Activated CD4-positive, alpha-beta T cell treated with anti-CD3 and anti-CD28 coated beads for 48 hours (primary cell): ENCODE data around the gene THADA.
A peak's percentile ranks its signal among the peaks of the same experiment; 100 is the strongest.
"Not testable (repeated sequence)": the region's sequence is repeated elsewhere in the genome, so short reads cannot be mapped to it uniquely, and the experiment has no call there.

ENCODE experiments used
- DNase-seq: peaks from one replicate; pipeline ENCODE4 v3.0.0-alpha.2; 2020

Gene THADA

GRCh38 chr2:43408407-43409160 is 187.3 kb downstream of the THADA start:
- DNase-seq = no peak

GRCh38 chr2:43407935-43408334 is 187.9 kb downstream of the THADA start:
- no peak for DNase-seq

DNA sequence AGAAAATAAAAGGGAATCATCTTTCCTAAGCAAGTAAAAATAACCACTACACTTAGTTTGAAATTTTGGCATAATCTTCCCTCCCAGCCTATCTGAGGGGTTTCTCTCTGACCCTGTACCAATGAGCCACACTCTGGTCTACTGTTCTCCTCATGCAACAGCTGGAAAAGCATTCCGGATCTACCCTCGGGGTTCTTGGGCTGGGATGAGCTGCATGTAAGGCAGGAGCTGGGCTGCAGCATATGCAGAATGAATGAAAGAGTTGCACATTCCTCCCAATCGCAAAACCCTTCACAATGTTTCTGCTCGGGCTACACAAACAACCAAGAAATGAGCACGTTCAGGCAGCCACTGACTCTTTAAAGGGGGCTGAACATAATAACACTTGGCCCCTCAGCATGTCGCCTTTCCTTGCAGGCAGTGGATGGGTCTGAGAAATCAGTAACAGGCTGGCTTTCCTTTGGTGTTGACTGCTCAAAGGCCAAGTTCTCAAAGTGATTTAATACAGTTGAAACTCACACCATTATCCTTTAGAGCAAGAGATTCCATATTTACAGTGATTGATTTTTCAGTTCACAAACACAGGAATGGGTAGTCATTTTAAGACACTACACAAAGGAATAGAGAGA is 189.1 kb downstream of the THADA start:
- DNase-seq = no peak

DNA sequence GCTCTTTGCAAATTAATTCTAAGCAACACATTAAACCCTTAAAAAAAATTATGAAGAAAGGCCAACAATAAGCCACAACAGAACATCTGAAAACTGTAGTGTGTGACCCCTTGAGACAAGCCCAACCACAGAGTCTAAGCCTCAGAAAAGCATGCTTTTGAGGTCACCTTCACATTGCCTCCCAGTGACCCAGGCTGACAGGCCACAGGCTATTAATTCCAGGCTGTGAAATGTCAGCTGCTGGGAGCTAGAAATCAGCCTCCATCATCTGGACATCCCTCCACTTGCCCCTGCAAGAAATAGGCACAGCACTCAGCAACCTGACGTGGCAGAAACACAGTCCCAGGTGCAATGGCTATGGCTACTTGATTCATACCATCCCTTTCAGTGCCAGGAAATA is 190.0 kb downstream of the THADA start:
- no peak for DNase-seq

GRCh38 chr2:43402452-43402937 is 193.3 kb downstream of the THADA start:
- no peak for DNase-seq

GRCh38 chr2:43402002-43402401 is 193.8 kb downstream of the THADA start:
- peak; percentile 60 for DNase-seq

DNA sequence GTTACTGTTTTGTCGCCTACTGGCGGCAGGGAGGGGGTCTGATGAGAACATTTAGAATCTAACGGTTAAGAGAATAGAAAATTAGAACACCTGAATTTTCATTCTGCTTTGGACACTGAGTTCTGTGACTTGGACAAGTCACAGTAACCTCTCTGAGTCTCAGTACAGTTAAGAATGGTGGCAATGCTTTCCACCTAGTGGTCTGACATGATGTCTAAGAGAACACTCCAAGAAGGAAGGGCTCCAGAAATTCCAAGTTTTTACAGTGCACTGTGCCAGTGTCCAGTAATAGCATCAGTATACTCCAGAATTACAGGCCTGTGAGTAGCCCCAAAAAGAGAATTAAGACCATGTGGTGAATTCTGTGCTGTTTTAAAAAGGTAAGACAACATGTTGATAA is 195.3 kb downstream of the THADA start:
- no peak for DNase-seq

GRCh38 chr2:43399515-43400264 is 196.1 kb downstream of the THADA start:
- DNase-seq = no peak

- no peak for DNase-seq
These were observed 196.7 kb downstream of the THADA start for GRCh38 chr2:43399098-43399497.

DNA sequence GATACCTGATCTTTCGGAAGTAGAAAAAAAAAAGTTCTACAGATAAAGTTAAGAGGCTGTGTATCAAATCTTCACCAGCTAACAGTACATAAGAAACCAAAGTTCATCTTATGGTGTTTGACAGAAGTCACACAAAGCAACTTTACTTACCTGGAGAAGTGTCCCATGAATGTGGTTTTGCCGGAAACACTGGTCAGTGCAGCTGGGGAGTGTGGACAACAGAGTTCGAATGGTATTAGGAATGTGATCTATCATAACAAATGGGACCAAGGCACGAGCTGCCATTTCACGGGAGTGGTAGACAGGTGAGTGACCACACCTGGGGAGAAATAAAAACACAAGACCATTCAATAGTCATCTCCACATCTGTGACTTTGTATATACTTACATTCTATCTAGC is 198.0 kb downstream of the THADA start:
- DNase-seq = no peak

GRCh38 chr2:43397411-43397810 is 198.4 kb downstream of the THADA start:
- DNase-seq = no peak

DNA sequence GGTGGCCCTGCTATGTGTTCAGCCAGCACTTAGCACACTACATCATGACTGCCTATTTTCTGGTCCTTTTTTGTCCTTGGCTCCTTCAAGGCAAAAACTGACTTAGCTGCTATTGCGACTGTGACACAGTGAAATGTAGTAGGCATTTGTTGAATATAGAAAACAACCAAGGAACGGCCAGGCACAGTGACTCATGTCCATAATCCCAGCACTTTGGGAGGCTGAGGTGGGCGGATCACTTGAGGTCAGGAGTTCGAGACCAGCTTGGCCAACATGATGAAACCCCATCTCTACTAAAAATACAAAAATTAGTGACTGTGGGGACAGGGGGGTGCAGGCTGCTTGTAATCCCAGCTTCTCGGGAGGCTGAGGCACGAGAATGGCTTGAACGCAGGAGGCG is 199.5 kb downstream of the THADA start:
- DNase-seq = not testable (repeated sequence)

- no peak for DNase-seq
These were observed 201.9 kb downstream of the THADA start for GRCh38 chr2:43393918-43394317.

DNA sequence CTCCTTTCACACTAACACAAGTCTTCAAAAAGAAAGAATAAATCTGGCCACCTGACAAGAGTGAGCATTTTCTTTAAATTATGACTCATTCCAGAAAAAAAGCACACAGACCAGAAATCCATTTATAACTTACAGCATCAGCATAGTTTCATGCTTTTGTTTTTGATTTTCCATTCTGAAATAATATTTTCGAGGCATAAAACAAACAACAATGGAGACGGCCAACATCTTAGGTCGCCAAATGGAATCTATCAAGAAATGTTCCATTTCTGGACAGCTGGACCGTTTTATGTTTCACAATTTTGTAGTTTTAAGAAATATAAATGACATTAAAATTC is 204.0 kb downstream of the THADA start:
- no peak for DNase-seq

DNA sequence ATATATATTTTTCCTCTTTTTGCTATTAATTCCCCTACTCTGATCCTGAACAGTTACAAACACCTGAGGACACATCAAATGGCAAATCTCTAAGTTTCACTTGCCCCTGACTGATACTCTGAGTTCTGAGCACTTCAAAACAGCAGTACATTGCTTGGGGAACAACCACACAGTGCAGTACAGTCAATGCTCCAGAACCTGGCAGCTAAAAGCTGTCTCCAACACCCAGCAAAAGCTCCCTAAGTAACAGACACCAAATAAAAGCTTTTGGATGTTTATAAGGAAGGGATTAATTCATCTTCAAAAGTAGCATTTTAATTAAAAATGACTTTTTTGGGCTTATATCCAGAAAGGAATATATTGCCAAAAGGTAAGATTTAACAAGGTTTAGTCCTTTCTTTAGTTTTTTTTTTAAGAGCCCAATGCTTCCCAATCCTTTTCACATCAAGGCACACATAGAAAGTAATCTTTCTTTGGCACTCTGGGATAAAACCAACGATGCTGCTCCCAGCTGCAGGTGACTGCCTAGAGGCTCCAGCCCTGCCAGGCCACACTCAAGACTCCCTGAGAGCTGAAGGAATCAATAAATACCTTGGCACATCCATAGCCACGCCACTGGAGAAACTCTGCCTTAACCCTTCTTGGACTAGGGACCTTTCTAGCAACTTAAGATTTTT is 204.5 kb downstream of the THADA start:
- DNase-seq = no peak

- DNase-seq = no peak
These were observed 206.0 kb downstream of the THADA start for GRCh38 chr2:43389581-43390466.

DNA sequence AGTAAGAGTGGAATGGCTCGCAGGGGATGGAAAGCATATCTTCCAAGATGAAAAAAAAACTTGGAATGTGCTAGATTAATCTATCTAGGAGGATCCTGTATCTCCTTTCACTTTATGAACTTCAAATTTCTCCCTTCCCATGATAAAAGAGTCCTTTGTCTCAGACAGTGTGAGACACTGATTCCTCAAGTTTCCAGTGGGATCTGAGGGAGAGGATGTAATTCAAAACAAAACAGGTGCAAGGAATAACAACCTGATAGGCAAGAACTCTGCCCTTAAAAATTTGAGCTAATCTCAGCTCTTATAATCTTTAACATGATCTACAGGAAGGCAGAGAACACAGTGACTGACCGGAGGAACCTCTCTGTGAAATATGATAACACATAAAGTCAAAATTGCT is 207.5 kb downstream of the THADA start:
- no peak for DNase-seq

GRCh38 chr2:43387092-43388062 is 208.5 kb downstream of the THADA start:
- DNase-seq = no peak

DNA sequence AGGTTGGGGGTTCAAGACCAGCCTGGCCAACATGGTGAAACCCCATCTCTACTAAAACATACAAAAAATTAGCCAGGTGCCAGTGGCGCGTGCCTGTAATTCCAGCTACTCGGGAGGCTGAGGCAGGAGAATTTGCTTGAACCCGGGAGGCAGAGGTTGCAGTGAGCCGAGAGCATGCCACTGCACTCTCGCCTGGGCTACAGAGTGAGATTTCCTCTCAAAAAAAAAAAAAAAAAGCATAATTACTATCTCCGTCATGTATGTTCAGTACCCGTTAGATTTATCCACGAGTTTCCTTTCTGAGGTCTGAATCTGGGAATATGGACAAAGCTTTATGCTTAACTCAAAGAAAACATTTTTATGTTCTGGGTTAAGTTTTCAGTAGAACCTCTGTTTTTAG is 209.2 kb downstream of the THADA start:
- DNase-seq = not testable (repeated sequence)

GRCh38 chr2:43384143-43384542 is 211.7 kb downstream of the THADA start:
- no peak for DNase-seq

DNA sequence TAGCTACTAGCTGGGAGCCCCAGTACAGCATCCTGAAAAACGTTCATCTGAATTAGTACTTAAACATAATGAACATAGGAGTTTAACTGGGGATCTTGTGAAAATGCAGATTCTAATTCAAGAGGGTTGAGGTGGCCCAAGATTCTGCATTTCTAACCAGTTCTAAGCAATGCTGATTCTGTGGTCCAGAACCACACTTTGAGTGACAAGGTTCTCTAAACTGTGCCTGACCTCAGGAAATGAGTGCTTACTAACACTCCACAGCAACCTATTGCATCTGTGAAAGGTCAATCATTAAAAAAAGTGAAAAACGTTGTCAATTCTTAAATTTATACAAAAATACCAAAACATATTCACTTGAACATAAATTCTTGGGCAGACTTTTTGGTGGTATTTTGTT is 212.3 kb downstream of the THADA start:
- DNase-seq = no peak
